Stomach (tissue), 9 donors: Measurements from ENCODE around the gene CEP72. TPM values are rescaled to one million over a fixed set of nuclear protein-coding genes. Genes with fewer than 3 reads are reported as not detected.

Source experiments
- DNase-seq, 2 donors: peaks; one replicate each; pipeline versions ENCODE4 v3.0.0 to v3.0.0-alpha.2; 2013 to 2019
- H3K27ac ChIP-seq, 5 donors: fragments of 200-600 bp in 4 of 5; sonication (generic) in 4 of 5; one replicate each; pipeline ENCODE4 v1.5.1; 2013 to 2019; ENCODE audit warnings: mild to moderate bottlenecking in 1 of 5, moderate library complexity in 1 of 5
- H3K27me3 ChIP-seq, 3 donors: fragments of 200-600 bp; sonication (generic); one replicate each; pipeline ENCODE4 v1.5.1; 2017 to 2019; ENCODE audit warnings: mixed run types in 1 of 3
- H3K36me3 ChIP-seq, 4 donors: fragments of 200-600 bp; sonication (generic); 1 replicate in 3 of 4; 2 replicates in 1 of 4; pipeline ENCODE4 v1.5.1; 2016 to 2019
- H3K4me1 ChIP-seq, 4 donors: fragments of 200-600 bp; sonication (generic); one replicate each; pipeline ENCODE4 v1.5.1; 2016 to 2019
- H3K4me3 ChIP-seq, 4 donors: fragments of 200-600 bp; sonication (generic) in 3 of 4; one replicate each; pipeline ENCODE4 v1.5.1; 2016 to 2019; ENCODE audit warnings: mild to moderate bottlenecking in 1 of 4
- H3K9me3 ChIP-seq, 4 donors: fragments of 200-600 bp; sonication (generic); one replicate each; pipeline ENCODE4 v1.5.1; 2016 to 2019
- CTCF ChIP-seq, 7 experiments: fragments of 450-650 bp in 4 of 7; fragments of 200-600 bp in 3 of 7; sonication (generic) in 3 of 7; IDR thresholded peaks; one replicate each; pipeline ENCODE4 v1.5.1; 2016 to 2019; ENCODE audit warnings: antibody characterized with exemption in 7 of 7, control low read depth in 2 of 7, mild to moderate bottlenecking in 1 of 7
- EP300 ChIP-seq: sonication (generic); formaldehyde crosslinking; IDR thresholded peaks from one replicate; pipeline ENCODE4 v1.6.1; 2017; ENCODE audit warnings: antibody characterized with exemption
- POLR2A ChIP-seq, 4 donors: fragments of 450-650 bp; IDR thresholded peaks; one replicate each; pipeline ENCODE4 v1.6.1; 2016; ENCODE audit warnings: antibody characterized with exemption in 4 of 4, control low read depth in 2 of 4, mild to moderate bottlenecking in 1 of 4, moderate library complexity in 1 of 4
- POLR2AphosphoS5 ChIP-seq, 3 donors: sonication (generic); formaldehyde crosslinking; IDR thresholded peaks; one replicate each; pipeline ENCODE4 v1.6.1; 2016; ENCODE audit warnings: antibody characterized with exemption in 3 of 3
- WGBS, 5 donors: extraction: QIAGEN DNeasy Blood & Tissue Kit in 3 of 5; methylation state at CpG; one replicate each; pipeline versions ENCODE4 v1.1.5 to v1.1.7; 2013 to 2018; 5-methylcytosine and 5-hydroxymethylcytosine counted together
- intact Hi-C: fragments of 100-400 bp; cut with DNase I; formaldehyde crosslinking; loops from one replicate; pipeline ENCODE4 v1.15.1; 2023; ENCODE audit warnings: low total_unique reads
- polyA plus RNA-seq, 3 donors: library from polyadenylated mRNA; stranded (reverse); fragments of 200-250 nt; gene quantifications; one replicate each; pipeline ENCODE4 v1.2.3, GENCODE V29; 2013
- total RNA-seq, 5 donors: library from RNA; depleted of rRNA; stranded (reverse); fragments of >200 nt; gene quantifications; one replicate each; pipeline versions ENCODE4 v1.1.0 to v1.2.3, GENCODE V29; 2014 to 2016
- donor health status: healthy with polysubstance abuse.
- donor health status: Bipolar disorder and iron deficiency.
- donor health status: healthy.

Gene CEP72
- total and polyA plus RNA-seq, 8 donors, result 0.14 to 11.1 (median 2.1) TPM

- peaks cover 0 to 90% (median 11%) of the 10 kb centered on the region in 3 donors for H3K27me3 ChIP-seq
- intact Hi-C loops, result no loop called here
- no peaks in the 10 kb centered on the region for H3K4me1 ChIP-seq
- H3K27ac ChIP-seq, result no peak overlapping the region
- H3K36me3 ChIP-seq, result no peaks in the 10 kb centered on the region
- WGBS, 5 donors, result 71 to 86% (median 84%) methylated on average over 2 of the region's 2 CpGs
- TF ChIP-seq CTCF (IDR thresholded peaks at IDR 0.05) (no peak), POLR2AphosphoS5 (IDR thresholded peaks at IDR 0.05) (no peak), EP300 (no peak), POLR2A (IDR thresholded peaks at IDR 0.05) (no peak)
- no peaks in the 10 kb centered on the region for H3K9me3 ChIP-seq
- DNase-seq, result peak in 1 of 2 donors; percentile 7
- H3K4me3 ChIP-seq, result no peak overlapping the region
These were observed 27.3 kb upstream of the CEP72 start for GRCh38 chr5:584846-585245.

GRCh38 chr5:585556-585955 is 26.6 kb upstream of the CEP72 start:
- peaks cover 0 to 84% (median 11%) of the 10 kb centered on the region in 3 donors for H3K27me3 ChIP-seq
- no peak overlapping the region for H3K27ac ChIP-seq
- no peak for TF ChIP-seq POLR2A (IDR thresholded peaks at IDR 0.05)
- no peak for TF ChIP-seq EP300
- intact Hi-C loops, result no loop called here
- H3K4me3 ChIP-seq, result no peak overlapping the region
- DNase-seq, result peak in 1 of 2 donors; percentile 11
- no peaks in the 10 kb centered on the region for H3K4me1 ChIP-seq
- H3K36me3 ChIP-seq, result no peaks in the 10 kb centered on the region
- WGBS, 5 donors, result 70 to 82% (median 76%) methylated on average over 9 of the region's 9 CpGs
- no peaks in the 10 kb centered on the region for H3K9me3 ChIP-seq

GRCh38 chr5:585962-586628 is 26.0 kb upstream of the CEP72 start:
- DNase-seq, result peak in 1 of 2 donors; percentile 9
- WGBS, 5 donors, result 33 to 48% (median 40%) methylated on average over 9 of the region's 9 CpGs

GRCh38 chr5:586751-587285 is 25.3 kb upstream of the CEP72 start:
- Histone ChIP-seq H3K27ac (no peak overlapping the region), H3K36me3 (no peaks in the 10 kb centered on the region)

More at GRCh38 chr5:585962-586628, 26.0 kb upstream of the CEP72 start:
- Histone ChIP-seq H3K4me3 (no peak overlapping the region), H3K9me3 (no peaks in the 10 kb centered on the region), H3K27ac (no peak overlapping the region), H3K27me3 (peaks cover 0 to 79% (median 10%) of the 10 kb centered on the region in 3 donors), H3K36me3 (no peaks in the 10 kb centered on the region), H3K4me1 (no peaks in the 10 kb centered on the region)
- TF ChIP-seq POLR2AphosphoS5 (IDR thresholded peaks at IDR 0.05) (no peak), POLR2A (IDR thresholded peaks at IDR 0.05) (no peak), EP300 (no peak), CTCF (IDR thresholded peaks at IDR 0.05) (no peak)
- intact Hi-C loops, result no loop called here

More at GRCh38 chr5:586751-587285, 25.3 kb upstream of the CEP72 start:
- Histone ChIP-seq H3K4me1 (no peaks in the 10 kb centered on the region), H3K9me3 (no peaks in the 10 kb centered on the region), H3K4me3 (no peak overlapping the region), H3K27me3 (peaks cover 0 to 74% (median 5%) of the 10 kb centered on the region in 3 donors)
- WGBS, 5 donors, result 72 to 81% (median 75%) methylated on average over 7 to 9 of the region's 9 CpGs
- intact Hi-C loops, result no loop called here
- peak in 1 of 2 donors; percentile 23 for DNase-seq
- TF ChIP-seq CTCF (IDR thresholded peaks at IDR 0.05) (no peak), POLR2AphosphoS5 (IDR thresholded peaks at IDR 0.05) (no peak), POLR2A (IDR thresholded peaks at IDR 0.05) (no peak), EP300 (no peak)
